Testis (tissue), 2 donors: Measurements from ENCODE around the gene KRT7.

Experiments
- CTCF ChIP-seq, 3 experiments: fragments of 450-650 bp in 2 of 3; fragments of 200-600 bp in 1 of 3; sonication (generic) in 1 of 3; IDR thresholded peaks; one replicate each; pipeline ENCODE4 v1.5.1; 2016 to 2019; ENCODE audit warnings: antibody characterized with exemption in 3 of 3, mild to moderate bottlenecking in 2 of 3, moderate library complexity in 1 of 3
- POLR2A ChIP-seq: fragments of 450-650 bp; IDR thresholded peaks from one replicate; pipeline ENCODE4 v1.6.1; 2017; ENCODE audit warnings: antibody characterized with exemption, mild to moderate bottlenecking, moderate library complexity

GRCh38 chr12:52252728-52253343 lies 19.8 kb downstream of the KRT7 start:
- TF ChIP-seq POLR2A = no peak
- no peak for TF ChIP-seq CTCF (IDR thresholded peaks at IDR 0.05)
